B cell (primary cell): ENCODE results near the gene UMODL1. TPM values are rescaled to one million over a fixed set of nuclear protein-coding genes. Genes with fewer than 3 reads are reported as not detected.

ENCODE experiments used
- ATAC-seq: fragments of 200-7000 bp; cut with Tn5 transposase; one replicate; pipeline ENCODE4 v1.10.0; 2021; ENCODE audit warnings: low read depth, mild to moderate bottlenecking, moderate number of reproducible peaks, moderate library complexity
- CTCF ChIA-PET: fragments of 350-600 bp; sonication (Branson Sonifier 250); formaldehyde crosslinking; loops from one replicate; lab custom pipeline; 2021; ENCODE audit warnings: antibody characterized with exemption, inconsistent platforms; lab: Charles Lee
- POLR2A ChIA-PET: fragments of 350-600 bp; sonication (Branson Sonifier 250); formaldehyde crosslinking; loops from one replicate; lab custom pipeline; 2021; ENCODE audit warnings: antibody characterized with exemption; lab: Charles Lee
- DNase-seq: peaks from one replicate; pipeline ENCODE4 v3.0.0; 2013
- H2AFZ ChIP-seq: 2 replicates; pipeline ENCODE4 v1.6.1; 2012; ENCODE audit warnings: mild to moderate bottlenecking, low read depth, low read length; ENCODE audit not compliant: insufficient read depth, poor library complexity, severe bottlenecking
- H3K27ac ChIP-seq, 2 donors: 1 replicate in 1 of 2; 2 replicates in 1 of 2; pipeline ENCODE4 v1.5.1; 2012 to 2013; ENCODE audit warnings: low read length in 2 of 2, mild to moderate bottlenecking in 2 of 2, moderate library complexity in 1 of 2
- H3K27me3 ChIP-seq, 4 experiments: fragments of 200-600 bp in 1 of 4; sonication (generic) in 1 of 4; replicated peaks in 1 of 4; 1 replicate in 2 of 4; 2 replicates in 2 of 4; pipeline versions ENCODE4 v1.6.1 to v1.7.0; 2013 to 2016; ENCODE audit warnings: low read length in 3 of 4, mild to moderate bottlenecking in 2 of 4, mixed read lengths in 1 of 4, moderate library complexity in 1 of 4; ENCODE audit not compliant: insufficient read depth in 4 of 4, control insufficient read depth in 3 of 4; ENCODE audit errors: control extremely low read depth in 1 of 4
- H3K36me3 ChIP-seq, 2 experiments: replicated peaks in 1 of 2; 1 replicate in 1 of 2; 2 replicates in 1 of 2; pipeline versions ENCODE4 v1.6.1 to v1.7.1; 2013; ENCODE audit warnings: low read length in 1 of 2; ENCODE audit not compliant: insufficient read depth in 2 of 2, control insufficient read depth in 1 of 2; ENCODE audit errors: control extremely low read depth in 1 of 2, extremely low read depth in 1 of 2
- H3K4me1 ChIP-seq, 2 donors: fragments of 200-600 bp in 1 of 2; sonication (generic) in 1 of 2; 1 replicate in 1 of 2; 2 replicates in 1 of 2; pipeline versions ENCODE4 v1.5.1 to v1.6.1; 2013 to 2017; ENCODE audit warnings: low read length in 2 of 2; ENCODE audit not compliant: control insufficient read depth in 2 of 2, insufficient read depth in 2 of 2
- H3K4me2 ChIP-seq: replicated peaks from 2 replicates; pipeline ENCODE3; 2012; ENCODE audit warnings: mild to moderate bottlenecking, low read depth, low read length; ENCODE audit not compliant: poor library complexity, severe bottlenecking
- H3K4me3 ChIP-seq, 5 experiments: fragments of 200-600 bp in 1 of 5; sonication (generic) in 1 of 5; 1 replicate in 3 of 5; 2 replicates in 2 of 5; pipeline versions ENCODE4 v1.5.1 to v1.7.0; 2011 to 2016; ENCODE audit warnings: low read length in 4 of 5, mild to moderate bottlenecking in 4 of 5, low read depth in 2 of 5, control low read depth in 1 of 5, moderate library complexity in 1 of 5; ENCODE audit not compliant: insufficient read depth in 1 of 5; ENCODE audit errors: control extremely low read depth in 1 of 5, extremely low read depth in 1 of 5
- H3K79me2 ChIP-seq: fragments of 200-600 bp; sonication (generic); one replicate; pipeline ENCODE4 v1.6.0; 2016; ENCODE audit warnings: low read length; ENCODE audit not compliant: control insufficient read depth, insufficient read depth
- H3K9ac ChIP-seq: fragments of 200-600 bp; sonication (generic); 2 replicates; pipeline ENCODE4 v1.6.1; 2017; ENCODE audit warnings: mild to moderate bottlenecking, low read length, moderate library complexity
- H3K9me3 ChIP-seq, 3 donors: one replicate each; pipeline versions ENCODE4 v1.6.1 to v1.7.1; 2013; ENCODE audit warnings: low read length in 2 of 3; ENCODE audit not compliant: control insufficient read depth in 2 of 3, insufficient read depth in 1 of 3; ENCODE audit errors: control extremely low read depth in 1 of 3
- H4K20me1 ChIP-seq: 2 replicates; pipeline ENCODE4 v1.6.0; 2012; ENCODE audit warnings: mild to moderate bottlenecking, low read length; ENCODE audit not compliant: insufficient read depth, control insufficient read depth, poor library complexity, severe bottlenecking
- H3K27ac Mint-ChIP-seq: one replicate; pipeline ENCODE4 v1.8.0; 2021; ENCODE audit warnings: mixed read lengths
- H3K27me3 Mint-ChIP-seq: one replicate; pipeline ENCODE4 v1.8.0; 2021; ENCODE audit warnings: mixed read lengths
- H3K4me1 Mint-ChIP-seq: one replicate; pipeline ENCODE4 v1.8.0; 2021; ENCODE audit warnings: mixed read lengths
- H3K4me3 Mint-ChIP-seq: one replicate; pipeline ENCODE4 v1.8.0; 2021; ENCODE audit warnings: mixed read lengths
- H3K9me3 Mint-ChIP-seq: one replicate; pipeline ENCODE4 v1.8.0; 2022; ENCODE audit warnings: mixed read lengths; ENCODE audit not compliant: insufficient read depth
- EZH2 ChIP-seq: IDR thresholded peaks from 2 replicates; pipeline ENCODE4 v1.6.1; 2012; ENCODE audit warnings: borderline replicate concordance, low read depth, mild to moderate bottlenecking, moderate library complexity, low read length; ENCODE audit not compliant: insufficient read depth, poor library complexity, severe bottlenecking
- WGBS: methylation state at CpG from one replicate; pipeline ENCODE4 v1.1.5; 2013; ENCODE audit warnings: missing lambda C conversion rate; ENCODE audit not compliant: insufficient coverage; 5-methylcytosine and 5-hydroxymethylcytosine counted together
- intact Hi-C: fragments of 100-400 bp; cut with micrococcal nuclease; formaldehyde crosslinking; loops from one replicate; pipeline ENCODE4 v1.10.0; 2022
- polyA plus RNA-seq: library from polyadenylated mRNA; depleted of rRNA; stranded (reverse); fragments of >200 nt; gene quantifications from 2 replicates; pipeline ENCODE4 v1.2.3, GENCODE V29; 2012
- total RNA-seq, 2 donors: library from RNA; stranded (reverse); fragments of 120-200 nt in 1 of 2; gene quantifications; 1 replicate in 1 of 2; 2 replicates in 1 of 2; pipeline versions ENCODE4 v1.2.3 to v1.2.4, GENCODE V29; 2013 to 2022
- TF ChIP-seq, protein P1 (sequence below): fragments of 200-600 bp; IDR thresholded peaks from one replicate; pipeline ENCODE4 v1.8.0; 2022; ENCODE audit warnings: antibody characterized with exemption, mild to moderate bottlenecking

Gene UMODL1
- total and polyA plus RNA-seq, 2 donors (not counting 1 experiment from before 2014, with no cell fraction given) = 0.10 to 0.49 TPM

DNA sequence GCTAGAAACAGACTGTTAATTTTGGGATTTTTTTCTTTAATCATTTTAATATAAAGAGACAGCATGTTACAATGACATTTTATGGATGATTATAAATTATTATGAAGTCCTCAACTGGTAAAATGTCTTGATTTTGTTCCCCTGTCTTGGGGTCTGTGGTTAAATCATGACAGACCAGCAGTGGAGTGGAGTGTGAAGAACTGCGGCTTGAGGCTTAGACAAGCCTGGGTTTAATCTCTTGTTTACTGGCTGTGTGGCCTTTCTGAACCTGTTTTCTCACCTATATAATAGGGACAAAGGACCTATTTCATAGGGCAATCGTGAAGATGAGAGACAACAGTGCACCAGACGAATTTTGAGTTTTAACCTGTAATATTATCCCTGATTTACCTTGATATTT lies 1.8 kb upstream of the UMODL1 start:
- Histone ChIP-seq H4K20me1 (no peaks in the 10 kb centered on the region), H3K79me2 (peaks cover 5% of the 10 kb centered on the region), H3K9ac (no peak overlapping the region), H3K4me2 (no peak overlapping the region), H3K36me3 (no peaks in the 10 kb centered on the region), H3K4me1 (peaks cover 37 to 44% of the 10 kb centered on the region in 2 donors), H3K27ac (no peak overlapping the region), H3K9me3 (no peaks in the 10 kb centered on the region), H3K4me3 (no peak overlapping the region), H2AFZ (no peak overlapping the region), H3K27me3 (peaks cover 0 to 5% (median 0%) of the 10 kb centered on the region in 4 experiments)
- Mint-ChIP-seq H3K27ac (no peak overlapping the region), H3K4me1 (peaks cover 45% of the 10 kb centered on the region), H3K27me3 (no peaks in the 10 kb centered on the region), H3K4me3 (no peak overlapping the region), H3K9me3 (no peaks in the 10 kb centered on the region)
- ChIA-PET CTCF (interaction anchor here (1.2 kb wide), 1 partner anchor 48 kb away, joined by 4 read pairs; no protein-coding TSS in a partner anchor), POLR2A (no interaction called here)
- no CpG with 5 or more reads among the region's 3 CpGs for WGBS
- no peak for ATAC-seq
- DNase-seq = no peak
- TF ChIP-seq, protein P1, sequence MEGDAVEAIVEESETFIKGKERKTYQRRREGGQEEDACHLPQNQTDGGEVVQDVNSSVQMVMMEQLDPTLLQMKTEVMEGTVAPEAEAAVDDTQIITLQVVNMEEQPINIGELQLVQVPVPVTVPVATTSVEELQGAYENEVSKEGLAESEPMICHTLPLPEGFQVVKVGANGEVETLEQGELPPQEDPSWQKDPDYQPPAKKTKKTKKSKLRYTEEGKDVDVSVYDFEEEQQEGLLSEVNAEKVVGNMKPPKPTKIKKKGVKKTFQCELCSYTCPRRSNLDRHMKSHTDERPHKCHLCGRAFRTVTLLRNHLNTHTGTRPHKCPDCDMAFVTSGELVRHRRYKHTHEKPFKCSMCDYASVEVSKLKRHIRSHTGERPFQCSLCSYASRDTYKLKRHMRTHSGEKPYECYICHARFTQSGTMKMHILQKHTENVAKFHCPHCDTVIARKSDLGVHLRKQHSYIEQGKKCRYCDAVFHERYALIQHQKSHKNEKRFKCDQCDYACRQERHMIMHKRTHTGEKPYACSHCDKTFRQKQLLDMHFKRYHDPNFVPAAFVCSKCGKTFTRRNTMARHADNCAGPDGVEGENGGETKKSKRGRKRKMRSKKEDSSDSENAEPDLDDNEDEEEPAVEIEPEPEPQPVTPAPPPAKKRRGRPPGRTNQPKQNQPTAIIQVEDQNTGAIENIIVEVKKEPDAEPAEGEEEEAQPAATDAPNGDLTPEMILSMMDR = no peak
- TF ChIP-seq EZH2 = no peak
- intact Hi-C loops = no loop called here

GRCh38 chr21:42069843-42070242 lies 1.3 kb upstream of the UMODL1 start:
- ChIA-PET CTCF (interaction anchor here (1.2 kb wide), 1 partner anchor 47 kb away, joined by 4 read pairs; no protein-coding TSS in a partner anchor), POLR2A (no interaction called here)
- Histone ChIP-seq H3K4me1 (peaks cover 32 to 39% of the 10 kb centered on the region in 2 donors), H3K9ac (no peak overlapping the region), H3K79me2 (peaks cover 5% of the 10 kb centered on the region), H3K4me2 (no peak overlapping the region), H3K4me3 (no peak overlapping the region), H2AFZ (no peak overlapping the region), H3K27me3 (peaks cover 0 to 5% (median 0%) of the 10 kb centered on the region in 4 experiments), H3K36me3 (no peaks in the 10 kb centered on the region), H4K20me1 (no peaks in the 10 kb centered on the region), H3K9me3 (no peaks in the 10 kb centered on the region), H3K27ac (no peak overlapping the region)
- DNase-seq = no peak
- no peaks in the 10 kb centered on the region for H3K9me3 Mint-ChIP-seq
- no peaks in the 10 kb centered on the region for H3K27me3 Mint-ChIP-seq
- no peak for ATAC-seq
- H3K27ac Mint-ChIP-seq = no peak overlapping the region
- intact Hi-C loops = no loop called here
- 58% methylated on average over 3 of the region's 10 CpGs for WGBS
- TF ChIP-seq, protein P1 = no peak
- no peak for TF ChIP-seq EZH2
- H3K4me1 Mint-ChIP-seq = peaks cover 40% of the 10 kb centered on the region
- H3K4me3 Mint-ChIP-seq = no peak overlapping the region
